OCI-LY7 (cell line): ENCODE measurements around the gene TSHZ2. TPM values are rescaled to one million over a fixed set of nuclear protein-coding genes. Genes with fewer than 3 reads are reported as not detected.
"Not testable (repeated sequence)": the region's sequence is repeated elsewhere in the genome, so short reads cannot be mapped to it uniquely, and the experiment has no call there.

Source experiments
- BruUV-seq: library from RNA; stranded (reverse); fragments of 400-500 nt; replicated peaks from 2 replicates; lab custom pipeline; 2021; lab: Mats Ljungman, UMichigan
- CTCF ChIA-PET: fragments of 300-600 bp; sonication (Branson Sonifier 250); formaldehyde crosslinking; loops from one replicate; lab custom pipeline; 2022; ENCODE audit warnings: antibody characterized with exemption; ENCODE audit not compliant: unreplicated experiment; lab: Charles Lee
- POLR2A ChIA-PET: fragments of 300-600 bp; sonication (Branson Sonifier 250); formaldehyde crosslinking; loops from one replicate; lab custom pipeline; 2022; ENCODE audit warnings: antibody characterized with exemption; lab: Charles Lee
- DNase-seq: peaks from one replicate; pipeline ENCODE4 v3.0.0-alpha.2; 2015; ENCODE audit warnings: low spot score
- H2AFZ ChIP-seq: fragments of 200-600 bp; sonication (generic), shearing (Covaris generic); 2 replicates; pipeline ENCODE4 v1.6.1; 2014; ENCODE audit warnings: mild to moderate bottlenecking, antibody characterized with exemption, low read length, moderate library complexity
- H3K27ac ChIP-seq: fragments of 200-600 bp; sonication (generic); 2 replicates; pipeline ENCODE4 v1.5.1; 2014; ENCODE audit warnings: mixed run types, low read depth, mild to moderate bottlenecking, moderate library complexity, low read length, inconsistent platforms; ENCODE audit not compliant: poor library complexity, severe bottlenecking
- H3K36me3 ChIP-seq: fragments of 200-600 bp; sonication (generic); 2 replicates; pipeline ENCODE4 v1.6.1; 2014; ENCODE audit warnings: mild to moderate bottlenecking, antibody characterized with exemption, low read length, moderate library complexity, mixed read lengths; ENCODE audit not compliant: insufficient read depth
- H3K4me1 ChIP-seq: fragments of 200-600 bp; sonication (generic); 2 replicates; pipeline ENCODE4 v1.5.1; 2014; ENCODE audit warnings: mild to moderate bottlenecking, low read length; ENCODE audit not compliant: insufficient read depth, poor library complexity, severe bottlenecking
- H3K4me2 ChIP-seq: fragments of 200-600 bp; sonication (generic); 2 replicates; pipeline ENCODE4 v1.6.1; 2014; ENCODE audit warnings: mild to moderate bottlenecking, low read length
- H3K4me3 ChIP-seq: fragments of 200-600 bp; sonication (generic); 2 replicates; pipeline ENCODE4 v1.5.1; 2014; ENCODE audit warnings: mild to moderate bottlenecking, low read depth, low read length; ENCODE audit not compliant: poor library complexity, severe bottlenecking
- H3K79me2 ChIP-seq: fragments of 200-600 bp; sonication (generic); 2 replicates; pipeline ENCODE4 v1.6.1; 2016; ENCODE audit warnings: low read depth, mild to moderate bottlenecking, low read length, moderate library complexity, mixed read lengths; ENCODE audit not compliant: insufficient read depth
- H3K9me2 ChIP-seq: fragments of 200-600 bp; sonication (generic); 2 replicates; pipeline ENCODE4 v1.6.1; 2016; ENCODE audit warnings: mild to moderate bottlenecking, low read length, mixed read lengths; ENCODE audit not compliant: insufficient read depth
- H3K9me3 ChIP-seq: fragments of 200-600 bp; sonication (generic); 2 replicates; pipeline ENCODE4 v1.6.1; 2014; ENCODE audit warnings: mild to moderate bottlenecking, mixed run types, low read length, mixed read lengths
- H4K20me1 ChIP-seq: fragments of 200-600 bp; sonication (generic); 2 replicates; pipeline ENCODE4 v1.6.1; 2014; ENCODE audit warnings: mild to moderate bottlenecking, antibody characterized with exemption, low read length, moderate library complexity, mixed read lengths; ENCODE audit not compliant: insufficient read depth
- CTCF ChIP-seq: fragments of 200-600 bp; sonication (generic); conservative IDR thresholded peaks from 2 replicates; pipeline ENCODE4 v1.5.1; 2014; ENCODE audit warnings: mild to moderate bottlenecking, antibody characterized with exemption, low read length, moderate library complexity, mixed read lengths
- EZH2phosphoT487 ChIP-seq: fragments of 200-600 bp; sonication (generic); IDR thresholded peaks from 2 replicates; pipeline ENCODE4 v1.6.1; 2018; ENCODE audit warnings: low read depth, borderline replicate concordance, mild to moderate bottlenecking, mixed run types, antibody characterized with exemption, low read length, moderate library complexity, mixed read lengths
- intact Hi-C: fragments of 100-400 bp; cut with micrococcal nuclease; formaldehyde crosslinking; loops from one replicate; pipeline ENCODE4 v1.10.0; 2022; ENCODE audit not compliant: unreplicated experiment
- total RNA-seq, 2 experiments: library from RNA; depleted of rRNA in 1 of 2; stranded (reverse); fragments of >200 nt in 1 of 2; shearing (Covaris generic) in 1 of 2; gene quantifications; 2 replicates each; pipeline ENCODE4 v1.2.3, GENCODE V29; 2014 to 2022

TSHZ2 gene
- total RNA-seq, 2 experiments from 2014 or later, result not detected

GRCh38 chr20:53466279-53466678, 494.1 kb downstream of the TSHZ2 start:
- Histone ChIP-seq H3K27ac (no peak overlapping the region), H3K36me3 (no peaks in the 10 kb centered on the region), H3K4me1 (no peaks in the 10 kb centered on the region), H2AFZ (no peak overlapping the region), H4K20me1 (no peaks in the 10 kb centered on the region), H3K79me2 (no peaks in the 10 kb centered on the region), H3K4me3 (no peak overlapping the region), H3K9me3 (no peaks in the 10 kb centered on the region), H3K9me2 (no peaks in the 10 kb centered on the region), H3K4me2 (no peak overlapping the region)
- TF ChIP-seq CTCF, result no peak
- no peak for TF ChIP-seq EZH2phosphoT487
- no TSS peak for BruUV-seq
- intact Hi-C loops, result no loop called here
- ChIA-PET CTCF (no interaction called here), POLR2A (no interaction called here)
- no peak for DNase-seq

GRCh38 chr20:53468587-53468986, 496.4 kb downstream of the TSHZ2 start:
- Histone ChIP-seq H3K27ac (no peak overlapping the region), H2AFZ (no peak overlapping the region), H3K9me2 (no peaks in the 10 kb centered on the region), H3K9me3 (no peaks in the 10 kb centered on the region), H3K79me2 (no peaks in the 10 kb centered on the region), H3K4me2 (no peak overlapping the region), H3K4me3 (no peak overlapping the region), H3K36me3 (no peaks in the 10 kb centered on the region), H3K4me1 (no peaks in the 10 kb centered on the region), H4K20me1 (no peaks in the 10 kb centered on the region)
- TF ChIP-seq CTCF (no peak), EZH2phosphoT487 (no peak)
- BruUV-seq, result no TSS peak
- CTCF ChIA-PET, result no interaction called here
- intact Hi-C loops, result no loop called here
- POLR2A ChIA-PET, result interaction anchor here (0.6 kb wide), 1 partner anchor 960 kb away, joined by 3 read pairs; no protein-coding TSS in a partner anchor
- DNase-seq, result no peak

GRCh38 chr20:53472859-53473258, 500.7 kb downstream of the TSHZ2 start:
- CTCF ChIA-PET, H3K27ac ChIP-seq, H3K9me2 ChIP-seq, H3K79me2 ChIP-seq, intact Hi-C loops, H4K20me1 ChIP-seq, POLR2A ChIA-PET, H3K9me3 ChIP-seq, DNase-seq, H3K36me3 ChIP-seq, H3K4me3 ChIP-seq, H2AFZ ChIP-seq, BruUV-seq, H3K4me1 ChIP-seq, H3K4me2 ChIP-seq: not testable (repeated sequence)
